ENCODE measurements around the gene AP1M2.

AP1M2 gene

DNA sequence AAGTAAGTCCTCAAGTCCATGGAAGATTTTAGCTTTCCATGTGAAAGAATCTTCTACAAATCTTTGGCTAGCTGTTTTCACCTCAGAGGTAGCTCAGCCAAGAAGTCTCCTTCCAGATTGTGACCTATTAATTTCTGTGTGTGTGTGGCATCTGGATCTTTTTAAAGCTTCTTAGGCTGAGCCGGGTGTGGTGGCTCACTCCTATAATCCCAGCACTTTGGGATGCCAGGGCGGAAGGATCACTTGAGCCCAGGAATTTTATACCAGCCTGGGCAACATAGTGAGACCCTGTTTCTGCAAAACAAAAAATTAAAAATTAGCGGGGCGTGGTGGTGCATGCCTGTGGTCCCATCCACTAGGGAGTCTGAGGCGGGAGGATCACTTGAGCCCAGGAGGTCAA, 24.8 kb upstream of the AP1M2 start:
- no peaks in the 10 kb centered on the region for H3K27me3 Mint-ChIP-seq
- H3K4me1 Mint-ChIP-seq = peaks cover 24% of the 10 kb centered on the region
- ATAC-seq = no peak
- no peak for DNase-seq
- no peaks in the 10 kb centered on the region for H3K9me3 Mint-ChIP-seq
- peaks cover 12% of the 10 kb centered on the region for H3K36me3 Mint-ChIP-seq (ENCODE audit: low read depth)
- no peak overlapping the region for H3K4me3 Mint-ChIP-seq
- no peak overlapping the region for H3K27ac Mint-ChIP-seq

DNA sequence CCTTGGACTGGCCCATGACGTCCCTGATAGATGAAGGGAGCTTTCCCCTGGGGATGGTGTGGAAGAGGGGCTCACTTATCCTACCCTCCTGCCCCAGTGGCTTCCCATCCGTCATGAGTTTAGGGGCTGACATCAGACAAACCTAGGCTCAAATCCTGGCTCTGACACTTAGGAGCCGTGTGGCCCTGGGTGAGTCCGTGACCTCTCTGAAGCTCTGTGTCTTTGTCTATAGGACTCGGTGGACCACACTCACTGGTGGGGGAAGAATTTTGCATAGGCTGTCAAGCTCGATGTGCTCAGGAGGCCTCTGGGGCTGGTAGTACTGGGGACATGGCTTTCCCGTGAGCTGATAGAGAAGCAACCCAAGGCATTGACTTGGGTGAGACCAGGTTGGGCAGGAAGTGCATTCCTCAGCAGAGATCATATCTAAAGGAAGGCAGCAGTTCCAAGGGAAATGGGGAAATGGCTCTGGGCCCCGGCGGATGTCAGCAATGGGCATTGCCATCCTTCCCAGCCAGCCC, 17.4 kb upstream of the AP1M2 start:
- DNase-seq (no peak), ATAC-seq (no peak)
- Mint-ChIP-seq H3K4me3 (peak overlapping the region; percentile 96), H3K27me3 (no peaks in the 10 kb centered on the region), H3K4me1 (peaks cover 33% of the 10 kb centered on the region), H3K9me3 (no peaks in the 10 kb centered on the region), H3K27ac (peak overlapping the region; percentile 81), H3K36me3 (ENCODE audit: low read depth) (peaks cover 7% of the 10 kb centered on the region)

DNA sequence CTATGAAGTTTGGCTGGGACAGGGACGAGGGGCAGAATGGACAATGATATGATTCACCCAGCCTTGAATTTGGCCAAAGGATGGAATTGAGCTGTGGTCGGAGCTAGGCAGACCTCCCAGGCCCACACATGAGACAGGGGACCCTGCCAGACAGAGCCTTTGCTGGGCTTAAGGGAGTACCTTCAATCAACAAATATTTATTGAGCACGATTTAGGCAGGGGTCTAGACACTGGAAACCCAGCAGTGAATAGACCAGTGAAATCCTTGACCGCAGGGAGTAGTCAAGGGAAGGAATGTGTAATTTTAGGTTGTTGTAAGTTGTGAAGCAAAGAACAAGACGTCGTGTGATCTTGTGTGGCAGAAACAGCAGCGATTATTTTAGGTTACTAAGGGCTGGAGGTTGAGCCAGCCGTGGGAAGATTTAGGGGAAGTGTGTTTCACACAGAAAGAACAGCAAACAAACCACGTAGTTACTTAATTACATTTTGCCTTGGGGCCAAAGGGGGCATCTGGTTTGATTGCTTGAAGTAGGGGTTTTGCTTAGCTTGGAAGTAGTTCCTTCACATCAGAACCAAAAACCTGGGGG, 16.9 kb upstream of the AP1M2 start:
- peak; percentile 22 for ATAC-seq
- Mint-ChIP-seq H3K36me3 (ENCODE audit: low read depth) (peaks cover 7% of the 10 kb centered on the region), H3K4me3 (peak overlapping the region; percentile 96), H3K27me3 (no peaks in the 10 kb centered on the region), H3K9me3 (no peaks in the 10 kb centered on the region), H3K27ac (peak overlapping the region; percentile 81), H3K4me1 (peaks cover 33% of the 10 kb centered on the region)
- DNase-seq = peak; percentile 34

DNA sequence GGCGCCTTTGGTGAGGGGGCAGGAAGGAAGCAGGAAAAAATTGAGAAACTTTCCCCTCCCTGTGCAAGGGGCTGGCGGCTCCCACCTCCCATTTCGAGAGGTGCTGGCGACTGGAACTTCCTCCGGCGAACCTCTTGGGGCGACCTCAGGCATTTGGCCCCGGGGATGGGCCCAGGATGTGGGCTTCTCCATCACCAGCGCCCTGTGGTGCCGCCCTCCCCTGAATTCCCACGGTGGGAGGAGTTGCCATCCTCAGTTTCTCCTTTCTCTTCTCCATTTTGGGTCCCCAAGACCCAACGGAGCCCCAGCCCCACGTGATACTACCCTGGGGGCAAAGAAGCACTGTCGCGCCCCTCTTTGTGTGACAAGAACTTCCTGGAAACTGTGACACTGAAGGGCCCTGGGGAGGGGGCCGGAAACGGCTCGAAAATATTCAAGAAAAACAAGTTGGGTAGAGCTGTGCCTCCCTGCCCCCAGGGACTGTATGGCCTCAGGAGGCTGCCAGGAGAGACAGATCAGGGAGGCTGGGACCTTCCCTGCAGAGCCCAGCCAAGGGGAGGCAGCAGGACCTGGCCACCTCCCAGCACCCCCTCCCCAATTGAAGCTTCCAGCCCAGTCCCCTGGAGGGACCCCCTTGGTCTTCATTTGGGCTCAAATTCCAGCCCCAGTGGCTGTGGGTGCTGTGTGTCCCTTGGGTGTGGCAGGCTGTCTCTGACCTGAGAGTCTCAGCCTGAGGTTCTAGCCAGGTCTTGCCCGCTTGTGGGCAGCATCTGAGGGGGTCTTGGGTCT, 16.2 kb upstream of the AP1M2 start:
- Mint-ChIP-seq H3K4me1 (peaks cover 33% of the 10 kb centered on the region), H3K36me3 (ENCODE audit: low read depth) (peaks cover 7% of the 10 kb centered on the region), H3K27me3 (no peaks in the 10 kb centered on the region), H3K4me3 (peak overlapping the region; percentile 96), H3K27ac (peak overlapping the region; percentile 81), H3K9me3 (no peaks in the 10 kb centered on the region)
- DNase-seq (peak; percentile 81), ATAC-seq (peak; percentile 78)

DNA sequence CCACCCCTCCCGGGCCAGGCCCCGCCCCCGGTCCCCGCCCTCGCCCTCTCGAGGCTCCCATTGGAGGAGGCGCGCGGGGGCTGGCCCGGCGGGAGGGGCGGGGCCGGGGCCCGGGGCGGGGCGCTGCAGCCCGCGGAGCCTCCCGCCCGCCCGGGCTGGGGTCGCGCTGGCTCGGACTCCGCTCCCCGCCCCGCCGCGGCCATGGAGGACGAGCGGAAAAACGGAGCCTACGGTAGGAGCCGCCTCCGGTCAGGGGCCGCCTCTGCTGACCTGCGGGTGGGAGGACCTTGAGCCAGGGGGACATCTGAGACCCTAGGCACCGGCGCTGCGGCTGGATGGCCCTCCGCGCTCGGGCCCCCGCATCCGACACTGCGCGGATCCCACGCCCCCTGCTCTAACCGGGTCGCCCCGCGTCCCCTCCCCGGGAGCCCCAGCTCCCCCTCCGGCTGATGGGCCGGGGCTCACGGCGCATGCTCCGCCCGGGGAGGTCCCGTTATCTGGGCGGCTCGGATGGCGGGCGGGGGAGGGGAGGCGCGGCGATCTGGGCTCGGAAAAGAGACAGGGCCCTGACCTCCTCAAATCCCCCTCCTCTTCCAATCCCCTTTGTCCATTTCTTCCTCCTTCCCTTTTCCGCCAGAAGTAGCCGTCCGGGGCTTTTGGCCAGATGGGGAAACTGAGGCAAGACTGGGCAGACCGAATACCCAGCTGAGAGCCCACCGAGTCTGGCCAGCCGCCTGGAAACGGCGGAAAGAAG, 15.4 kb upstream of the AP1M2 start:
- Mint-ChIP-seq H3K27ac (peak overlapping the region; percentile 81), H3K9me3 (no peaks in the 10 kb centered on the region), H3K4me3 (peak overlapping the region; percentile 96), H3K27me3 (no peaks in the 10 kb centered on the region), H3K36me3 (ENCODE audit: low read depth) (peaks cover 7% of the 10 kb centered on the region), H3K4me1 (peaks cover 33% of the 10 kb centered on the region)
- peak; percentile 92 for DNase-seq
- peak; percentile 78 for ATAC-seq

DNA sequence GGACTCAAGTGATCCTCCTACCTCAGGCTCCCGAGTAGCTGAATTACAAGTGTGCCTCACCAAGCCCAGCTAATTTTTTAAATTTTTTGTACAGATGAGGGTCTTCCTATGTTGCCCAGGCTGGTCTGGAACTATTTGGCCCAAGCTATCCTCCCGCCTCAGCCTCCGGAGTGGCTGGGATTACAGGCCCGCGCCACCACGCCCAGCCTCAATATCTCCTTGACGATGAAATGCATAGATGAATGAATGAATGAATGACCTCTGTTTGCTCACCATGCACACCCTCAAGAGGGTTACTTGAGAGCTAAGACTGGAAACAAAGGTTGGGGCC, 14.9 kb upstream of the AP1M2 start:
- Mint-ChIP-seq H3K27me3 (peaks cover under 1% of the 10 kb centered on the region), H3K4me1 (peaks cover 31% of the 10 kb centered on the region), H3K4me3 (peak overlapping the region; percentile 66), H3K36me3 (ENCODE audit: low read depth) (peaks cover 7% of the 10 kb centered on the region), H3K27ac (peak overlapping the region; percentile 61), H3K9me3 (no peaks in the 10 kb centered on the region)
- DNase-seq = no peak
- no peak for ATAC-seq

DNA sequence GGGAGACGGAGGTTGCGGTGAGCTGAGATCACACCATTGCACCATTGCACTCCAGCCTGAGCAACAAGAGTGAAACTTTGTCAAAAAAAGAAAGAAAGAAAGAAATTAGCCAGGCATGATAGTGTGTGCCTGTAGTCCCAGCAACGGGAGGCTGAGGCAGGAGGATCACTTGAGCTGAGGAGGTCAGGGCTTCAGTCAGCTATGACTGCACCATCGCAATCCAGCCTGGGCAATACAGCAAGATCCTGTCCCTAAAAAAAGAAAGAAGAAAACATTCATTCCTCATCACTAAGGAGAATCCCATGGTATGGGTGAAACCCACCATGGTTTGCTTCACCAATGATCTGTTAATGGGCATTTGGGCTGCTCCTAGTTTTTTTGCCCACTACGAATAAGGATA, 13.0 kb upstream of the AP1M2 start:
- DNase-seq = no peak
- H3K9me3 Mint-ChIP-seq = no peaks in the 10 kb centered on the region
- H3K4me1 Mint-ChIP-seq = peaks cover 42% of the 10 kb centered on the region
- ATAC-seq = no peak
- no peak overlapping the region for H3K27ac Mint-ChIP-seq
- H3K36me3 Mint-ChIP-seq (ENCODE audit: low read depth) = peaks cover 7% of the 10 kb centered on the region
- peaks cover 1% of the 10 kb centered on the region for H3K27me3 Mint-ChIP-seq
- H3K4me3 Mint-ChIP-seq = no peak overlapping the region

DNA sequence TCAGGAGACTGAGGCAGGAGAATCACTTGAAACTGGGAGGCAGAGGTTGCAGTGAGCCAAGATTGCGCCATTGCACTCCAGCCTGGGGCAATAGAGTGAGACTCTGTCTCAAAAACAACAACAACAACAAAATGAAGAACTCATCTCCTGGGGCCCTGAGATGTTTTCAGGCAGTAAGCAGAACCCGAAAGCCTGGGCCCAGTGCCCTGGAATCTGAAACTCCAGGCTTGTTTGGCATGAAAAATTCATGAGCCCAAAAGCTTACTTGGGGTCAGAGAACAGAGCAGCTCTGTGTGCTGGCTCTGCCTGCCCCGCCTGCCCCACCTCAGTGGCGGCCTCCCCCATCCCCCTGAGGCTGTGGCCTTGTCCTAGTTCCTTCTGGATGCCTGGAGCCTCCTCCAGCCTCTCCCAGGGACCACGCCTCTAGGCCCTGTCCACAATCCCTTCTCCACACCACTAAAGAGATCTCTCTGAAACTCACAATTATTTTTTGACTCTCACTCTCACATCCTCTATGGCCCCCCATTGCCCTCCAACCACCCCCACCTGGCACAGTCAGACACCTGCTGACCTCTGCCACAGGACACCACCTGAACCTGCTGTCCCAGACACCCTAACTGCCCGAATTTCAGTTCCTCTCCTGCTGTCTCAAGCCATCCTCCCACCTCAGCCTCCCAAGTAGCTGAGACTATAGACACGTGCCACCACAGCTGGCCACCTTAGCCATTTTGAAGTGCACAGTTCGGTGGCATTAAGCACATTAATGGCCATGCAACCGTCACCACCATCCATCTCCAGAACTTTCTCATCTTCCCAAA, 6.9 kb upstream of the AP1M2 start:
- no peak overlapping the region for H3K27ac Mint-ChIP-seq
- ATAC-seq = no peak
- H3K4me1 Mint-ChIP-seq = peaks cover 25% of the 10 kb centered on the region
- peaks cover 1% of the 10 kb centered on the region for H3K27me3 Mint-ChIP-seq
- DNase-seq = no peak
- H3K9me3 Mint-ChIP-seq = no peaks in the 10 kb centered on the region
- H3K36me3 Mint-ChIP-seq (ENCODE audit: low read depth) = no peaks in the 10 kb centered on the region
- H3K4me3 Mint-ChIP-seq = no peak overlapping the region

DNA sequence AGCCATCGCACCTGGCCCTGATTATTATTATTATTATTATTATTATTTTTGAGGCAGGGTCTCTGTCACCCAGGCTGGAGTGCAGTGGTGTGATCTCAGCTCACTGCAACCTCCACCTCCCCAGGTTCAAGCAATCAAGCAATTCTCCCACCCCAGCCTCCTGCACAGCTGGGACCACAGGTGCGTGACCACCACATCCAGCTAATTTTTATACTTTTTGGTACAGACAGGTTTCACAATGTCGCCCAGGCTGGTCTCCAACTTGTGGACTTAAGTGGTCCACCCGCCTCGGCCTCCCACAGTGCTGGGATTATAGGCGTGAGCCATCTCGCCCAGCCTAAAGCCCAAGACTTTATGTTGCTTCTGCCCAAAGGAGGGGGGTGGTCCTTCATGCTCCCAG, 6.0 kb upstream of the AP1M2 start:
- no peak overlapping the region for H3K4me3 Mint-ChIP-seq
- H3K4me1 Mint-ChIP-seq = peaks cover 25% of the 10 kb centered on the region
- DNase-seq (no peak), ATAC-seq (no peak)
- H3K27ac Mint-ChIP-seq = no peak overlapping the region
- H3K36me3 Mint-ChIP-seq (ENCODE audit: low read depth) = no peaks in the 10 kb centered on the region
- peaks cover 1% of the 10 kb centered on the region for H3K27me3 Mint-ChIP-seq
- H3K9me3 Mint-ChIP-seq = no peaks in the 10 kb centered on the region

DNA sequence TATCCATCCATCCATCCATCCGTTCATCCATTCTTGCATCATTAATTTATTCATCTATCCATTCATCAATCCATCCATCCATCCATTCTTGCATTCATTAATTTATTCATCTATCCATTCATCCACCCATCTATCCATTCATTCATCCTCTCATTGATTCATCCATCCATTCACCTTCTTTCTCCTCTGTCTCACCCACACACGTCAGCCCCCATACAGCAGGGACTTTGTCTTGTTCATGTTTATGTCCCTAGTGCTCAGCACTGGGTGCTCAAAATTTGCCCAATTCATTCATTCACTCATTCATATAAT, 683 bp upstream of the AP1M2 start:
- peaks cover 6% of the 10 kb centered on the region for H3K9me3 Mint-ChIP-seq
- no peak for ATAC-seq
- H3K27ac Mint-ChIP-seq = no peak overlapping the region

DNA sequence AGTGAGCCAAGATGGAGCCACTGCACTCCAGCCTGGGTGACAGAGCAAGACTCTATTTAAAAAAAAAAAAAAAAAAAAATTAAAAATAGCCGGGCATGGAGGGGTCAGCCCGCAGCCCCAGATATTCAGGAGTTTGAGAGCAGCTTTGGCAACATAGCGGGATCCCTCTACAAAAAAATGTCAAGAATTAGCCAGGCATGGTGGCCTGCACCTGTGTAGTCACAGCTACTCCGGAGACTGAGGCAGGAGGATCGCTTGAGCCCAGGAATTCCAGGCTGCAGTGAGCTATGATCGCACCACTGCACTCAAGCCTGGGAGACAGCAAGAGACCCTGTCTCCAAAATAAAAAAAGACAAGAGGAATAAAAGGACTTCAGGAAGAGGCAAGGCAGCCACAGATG, 716 bp downstream of the AP1M2 start:
- Mint-ChIP-seq H3K36me3 (ENCODE audit: low read depth) (no peaks in the 10 kb centered on the region), H3K27me3 (peaks cover 7% of the 10 kb centered on the region), H3K27ac (no peak overlapping the region), H3K4me3 (no peak overlapping the region), H3K4me1 (peaks cover 9% of the 10 kb centered on the region), H3K9me3 (peaks cover 6% of the 10 kb centered on the region)
- ATAC-seq = no peak
- DNase-seq = no peak

More for the DNA sequence above, 683 bp upstream of the AP1M2 start:
- Mint-ChIP-seq H3K4me3 (no peak overlapping the region), H3K27me3 (peaks cover 7% of the 10 kb centered on the region), H3K36me3 (ENCODE audit: low read depth) (no peaks in the 10 kb centered on the region), H3K4me1 (peaks cover 7% of the 10 kb centered on the region)
- DNase-seq = no peak

DNA sequence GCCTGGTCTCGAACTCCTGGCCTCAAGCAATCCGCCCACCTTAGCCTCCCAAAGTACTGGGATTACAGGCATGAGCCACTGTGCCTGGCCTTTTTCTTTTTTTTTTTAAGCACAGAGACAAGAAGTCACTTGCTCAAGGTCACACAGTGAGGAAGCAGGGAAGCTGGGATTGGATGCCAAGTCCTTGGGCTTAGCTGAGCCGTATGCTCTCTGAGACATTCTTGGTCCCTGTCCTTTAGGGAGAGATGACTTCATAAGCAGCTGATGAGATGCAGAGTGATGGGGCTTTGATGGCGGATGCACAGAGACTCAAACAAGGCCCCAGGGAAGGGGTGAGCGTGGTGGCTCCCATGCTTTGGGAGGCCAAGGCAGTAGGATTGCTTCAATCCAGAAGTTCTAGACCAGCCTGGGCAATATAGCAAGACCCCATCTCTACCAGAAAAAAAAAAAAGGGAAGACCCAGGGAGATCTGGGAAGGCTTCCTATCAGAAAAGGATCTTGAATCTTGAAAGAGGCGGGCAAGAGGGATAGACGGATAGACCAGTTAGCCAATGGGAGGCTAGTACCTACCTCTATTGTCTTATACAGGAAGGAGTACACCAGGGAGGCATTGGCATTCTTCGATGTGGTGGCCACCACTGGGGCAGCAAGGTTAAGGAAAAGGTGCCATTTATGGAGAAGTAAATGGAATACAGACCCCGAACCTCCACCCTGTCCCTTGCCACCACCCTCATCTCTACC, 3.9 kb downstream of the AP1M2 start:
- Mint-ChIP-seq H3K9me3 (peaks cover 6% of the 10 kb centered on the region), H3K4me3 (no peak overlapping the region), H3K4me1 (peaks cover 14% of the 10 kb centered on the region), H3K27me3 (peaks cover 7% of the 10 kb centered on the region), H3K27ac (no peak overlapping the region), H3K36me3 (ENCODE audit: low read depth) (no peaks in the 10 kb centered on the region)
- no peak for ATAC-seq
- no peak for DNase-seq

DNA sequence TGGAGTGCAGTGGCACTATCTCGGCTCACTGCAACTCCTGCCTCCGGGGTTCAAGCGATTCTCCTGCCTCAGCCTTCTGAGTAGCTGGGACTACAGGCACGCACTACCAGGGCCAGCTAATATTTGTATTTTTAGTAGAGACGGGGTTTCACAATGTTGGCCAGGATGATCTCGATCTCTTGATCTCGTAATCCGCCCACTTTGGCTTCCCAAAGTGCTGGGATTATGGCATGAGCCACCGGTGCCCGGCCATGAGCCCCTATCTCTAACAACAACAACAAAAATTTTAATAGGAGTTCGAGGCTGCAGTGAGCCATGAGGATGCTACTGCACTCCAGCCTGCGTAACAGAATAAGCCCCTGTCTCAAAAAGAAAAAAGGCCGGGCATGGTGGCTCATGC, 5.0 kb downstream of the AP1M2 start:
- Mint-ChIP-seq H3K36me3 (ENCODE audit: low read depth) (no peaks in the 10 kb centered on the region), H3K9me3 (no peaks in the 10 kb centered on the region), H3K4me1 (peaks cover 7% of the 10 kb centered on the region), H3K4me3 (no peak overlapping the region), H3K27ac (no peak overlapping the region), H3K27me3 (no peaks in the 10 kb centered on the region)
- ATAC-seq (no peak), DNase-seq (no peak)

Measured in activated naive CD8-positive, alpha-beta T cell treated with anti-CD3 and anti-CD28 coated beads, Interleukin-2, amount 50 U/mL, for 24 hours (primary cell).